Glomerular endothelial cell (primary cell): ENCODE data around the gene AMDHD1. TPM values are rescaled to one million over a fixed set of nuclear protein-coding genes. Genes with fewer than 3 reads are reported as not detected.

Experiments used
- DNase-seq: peaks from one replicate; pipeline ENCODE4 v3.0.0-alpha.2; 2011; ENCODE audit warnings: low read depth, low spot score; ENCODE audit errors: extremely low read depth
- total RNA-seq: library from RNA; depleted of rRNA; stranded (reverse); fragments of >200 nt; gene quantifications from 2 replicates; pipeline ENCODE4 v1.2.3, GENCODE V29; 2015

Gene AMDHD1
- total RNA-seq, 1 donor from 2014 or later: not detected

DNA sequence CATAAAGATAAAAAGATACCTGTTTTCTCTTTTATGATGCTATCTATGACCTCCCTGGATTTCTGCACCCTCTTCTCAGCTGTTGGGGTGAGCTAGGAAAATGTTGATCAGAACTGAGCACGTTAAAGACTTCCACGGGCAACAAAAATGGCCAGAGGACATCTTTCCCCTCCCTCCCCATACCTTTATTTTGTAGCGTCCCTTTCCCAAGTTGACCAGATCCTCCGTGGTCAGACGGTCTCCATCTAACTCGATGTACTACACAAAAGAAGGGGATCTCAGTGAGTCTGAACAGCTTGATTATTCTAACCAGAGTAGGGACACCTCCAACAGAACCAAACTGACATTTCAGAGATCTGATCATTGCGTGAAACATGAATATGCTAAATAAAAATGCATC lies 50.8 kb downstream of the AMDHD1 start:
- DNase-seq: no peak

DNA sequence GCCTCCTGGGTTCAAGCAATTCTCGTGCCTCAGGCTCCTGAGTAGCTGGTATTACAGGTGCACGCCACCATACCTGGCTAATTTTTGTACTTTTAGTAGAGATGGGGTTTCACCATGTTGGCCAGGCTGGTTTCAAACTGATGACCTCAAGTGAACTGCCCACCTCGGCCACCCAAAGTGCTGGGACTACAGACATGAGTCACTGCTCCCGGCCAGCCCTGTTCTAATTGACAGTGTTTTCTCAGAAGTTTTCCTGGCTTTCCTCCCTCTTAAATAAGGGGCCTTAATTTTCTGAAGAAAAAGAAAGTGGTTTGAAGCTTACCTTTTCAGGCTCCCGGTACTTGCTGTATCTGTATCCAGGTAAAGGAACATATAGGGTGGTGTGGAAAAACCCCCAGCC lies 51.3 kb downstream of the AMDHD1 start:
- DNase-seq: no peak

DNA sequence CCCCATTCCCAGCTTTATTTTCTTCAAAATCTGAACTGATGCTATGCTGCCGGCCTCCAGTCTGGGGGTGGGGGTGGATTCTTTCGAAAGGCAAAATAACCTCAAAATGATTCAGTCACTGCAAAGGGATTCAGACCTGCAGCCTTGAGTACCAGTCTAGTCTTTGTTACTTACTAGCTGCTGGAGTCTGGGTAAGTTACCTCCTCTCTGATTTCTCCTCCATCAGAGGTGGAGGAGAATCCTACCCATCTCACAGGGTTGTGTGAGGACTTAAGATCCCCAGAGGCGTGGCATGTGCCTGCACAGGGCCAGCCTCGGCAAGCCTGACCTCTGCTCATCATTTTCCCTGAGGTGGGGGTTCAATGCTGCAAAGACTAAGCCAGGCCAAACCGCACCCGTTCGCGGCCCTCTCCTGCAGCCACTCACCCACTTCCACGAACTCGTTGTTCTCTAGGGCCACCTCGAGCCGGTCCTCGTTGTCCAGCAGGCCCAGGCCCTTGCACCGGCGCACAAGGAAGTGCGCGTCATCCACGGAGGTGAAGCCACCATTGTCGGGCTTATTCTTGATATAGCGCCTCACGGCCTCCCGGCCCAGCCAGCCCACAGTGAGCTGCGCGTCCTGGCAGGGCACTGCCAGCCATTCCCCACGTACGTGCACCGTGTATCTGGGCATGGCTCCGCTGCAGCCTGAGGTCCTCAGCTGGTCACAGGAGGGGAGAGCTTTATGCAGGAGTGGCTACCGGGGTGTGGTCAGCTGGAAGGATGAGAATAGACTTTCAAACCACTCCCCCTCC lies 52.3 kb downstream of the AMDHD1 start:
- DNase-seq: no peak

DNA sequence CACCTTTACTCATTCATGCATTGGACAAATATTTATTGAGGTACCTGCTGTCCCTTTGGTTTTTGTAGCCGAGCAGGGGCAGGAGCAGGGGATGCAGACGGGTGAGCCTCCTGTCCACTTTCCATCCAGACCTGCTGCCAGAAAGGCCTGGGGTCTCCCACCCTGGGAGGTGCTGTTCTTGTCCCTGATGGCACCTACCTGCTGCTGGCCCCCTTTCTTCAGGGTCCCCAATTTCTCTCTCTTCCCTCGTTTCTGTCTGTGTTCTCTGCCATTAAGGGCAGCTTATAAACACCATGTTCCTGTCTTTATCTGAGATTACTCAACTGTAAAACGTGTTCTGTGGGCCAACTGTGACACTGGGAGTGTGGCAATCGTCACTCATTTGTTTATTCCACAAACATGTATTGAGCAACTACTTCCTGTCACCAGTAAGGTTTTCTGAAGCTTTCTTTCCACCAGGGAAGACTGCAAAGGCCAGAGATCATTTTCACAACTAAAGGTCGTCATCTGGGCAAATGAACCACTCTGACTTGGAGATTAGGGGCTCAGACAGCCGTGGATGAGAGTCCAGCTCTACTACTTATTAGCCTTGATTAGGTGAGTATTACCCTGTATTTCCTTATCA lies 53.0 kb downstream of the AMDHD1 start, which contains the start of gene HAL:
TSS of gene HAL (minus strand) at position 311 of the 625 bp plus-strand sequence. CDS start 434 bp downstream, outside the sequence.
- no peak for DNase-seq

DNA sequence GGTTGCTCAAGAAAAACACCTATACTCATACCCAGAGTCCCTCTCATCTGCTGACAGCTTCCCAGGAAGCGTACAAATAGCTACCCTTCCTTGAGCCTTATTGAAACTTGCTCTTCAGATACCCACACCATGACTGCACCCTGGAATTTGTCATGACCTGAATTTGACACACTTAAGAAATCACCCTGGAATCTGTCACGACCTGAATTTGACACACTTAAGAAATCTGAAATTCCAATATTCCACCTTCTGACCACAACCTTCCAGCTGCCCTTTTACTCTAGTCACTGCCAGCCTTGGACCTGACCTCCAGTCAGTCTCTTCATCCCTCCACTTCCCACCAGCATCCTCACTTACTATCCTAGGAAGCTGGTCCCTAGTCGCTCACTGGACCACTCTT lies 54.1 kb downstream of the AMDHD1 start:
- no peak for DNase-seq

DNA sequence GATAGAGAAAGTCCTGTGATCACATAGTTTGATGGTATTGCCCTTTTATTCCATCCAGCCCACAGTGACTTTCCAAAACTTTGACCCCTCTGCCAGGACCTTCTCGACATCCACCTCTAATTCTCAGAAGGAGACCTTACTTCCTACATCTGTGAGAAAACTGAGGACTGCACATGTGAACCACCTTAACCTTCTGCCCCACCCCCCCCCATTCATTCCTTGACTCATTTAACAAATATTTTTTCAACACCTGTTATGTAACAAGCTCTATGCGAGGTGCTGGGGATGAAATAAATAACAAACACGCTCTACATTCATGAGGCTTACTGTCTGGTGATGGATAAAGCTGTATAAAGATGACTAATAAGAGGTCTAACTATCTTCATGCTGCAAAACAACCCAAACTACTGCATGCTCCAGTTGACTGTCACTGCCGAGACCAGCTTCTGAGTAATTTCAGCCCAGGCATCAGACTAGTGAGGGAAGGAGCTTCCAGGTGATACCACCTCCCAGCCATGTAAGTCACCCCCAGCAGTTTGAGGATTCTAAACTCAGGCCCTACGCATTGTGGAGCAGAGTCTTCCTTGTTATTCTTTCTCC lies 54.9 kb downstream of the AMDHD1 start:
- no peak for DNase-seq

DNA sequence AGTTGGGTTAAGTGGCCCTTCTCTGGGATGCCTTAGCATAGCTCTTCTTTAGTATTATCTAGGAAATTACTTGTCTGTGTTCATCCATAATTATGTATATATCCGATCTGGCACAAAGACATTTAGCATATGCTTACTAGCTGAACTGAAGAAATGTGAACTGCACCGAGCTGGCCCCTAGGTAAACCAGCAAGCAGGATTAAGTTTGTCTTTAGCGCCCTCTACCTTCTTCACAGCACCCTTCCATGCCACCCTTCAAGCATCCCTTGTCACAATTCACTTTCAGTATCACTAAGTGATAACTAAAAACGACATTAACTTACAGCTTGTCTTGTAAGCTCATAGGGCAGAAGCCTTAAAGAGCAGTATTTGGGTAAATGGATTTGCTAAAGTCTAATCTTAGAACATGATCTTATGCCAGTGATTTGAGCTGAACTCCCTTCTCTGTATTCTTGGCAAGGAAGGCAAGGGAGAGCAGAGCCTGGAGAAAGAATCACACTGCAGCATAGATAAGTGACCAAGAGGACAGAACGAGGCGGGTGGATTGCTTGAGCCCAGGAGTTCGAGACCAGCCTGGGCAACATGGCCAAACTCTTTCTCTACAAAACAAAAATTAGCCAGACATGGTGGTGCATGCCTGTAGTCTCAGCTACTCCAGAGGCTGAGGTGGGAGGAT lies 55.6 kb downstream of the AMDHD1 start:
- peak; percentile 36 for DNase-seq

DNA sequence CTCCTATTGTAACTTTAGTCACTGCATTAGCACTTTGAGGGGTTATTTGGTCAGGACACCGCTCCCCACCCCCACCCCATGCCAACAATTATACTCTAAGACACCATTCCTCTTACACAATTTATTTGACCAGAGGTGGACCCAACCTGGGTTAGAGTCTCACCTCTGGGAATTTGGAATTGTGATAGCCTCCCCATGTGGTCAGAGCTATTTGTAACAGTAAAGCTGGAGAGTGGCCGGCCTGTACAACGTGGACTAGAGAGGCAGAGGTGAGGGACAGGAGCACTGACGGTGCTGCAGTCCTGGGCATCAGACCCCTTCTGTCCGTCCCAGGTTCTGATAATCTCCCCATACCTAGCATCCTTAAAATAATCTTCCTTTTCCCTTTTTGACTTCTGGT lies 56.4 kb downstream of the AMDHD1 start:
- DNase-seq: no peak

DNA sequence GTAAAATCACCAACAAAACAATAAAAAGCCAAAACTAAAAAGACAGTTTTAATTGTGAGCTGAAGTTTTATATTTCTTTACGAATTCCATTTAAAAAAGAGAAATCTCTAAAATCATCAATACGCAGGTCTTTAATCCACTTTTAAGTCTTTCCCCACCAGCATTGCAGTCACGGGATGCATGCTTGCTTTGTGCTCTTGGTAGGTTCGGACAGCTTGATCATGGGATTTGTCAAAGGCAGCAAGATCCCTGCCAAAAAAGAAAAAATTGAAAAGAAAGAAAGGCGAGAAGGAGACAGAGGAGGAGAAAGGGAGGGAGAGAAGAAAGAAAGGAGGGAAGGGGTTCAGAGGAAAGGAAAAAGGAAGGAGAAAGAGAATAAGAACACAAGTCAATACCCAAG lies 57.7 kb downstream of the AMDHD1 start:
- no peak for DNase-seq

DNA sequence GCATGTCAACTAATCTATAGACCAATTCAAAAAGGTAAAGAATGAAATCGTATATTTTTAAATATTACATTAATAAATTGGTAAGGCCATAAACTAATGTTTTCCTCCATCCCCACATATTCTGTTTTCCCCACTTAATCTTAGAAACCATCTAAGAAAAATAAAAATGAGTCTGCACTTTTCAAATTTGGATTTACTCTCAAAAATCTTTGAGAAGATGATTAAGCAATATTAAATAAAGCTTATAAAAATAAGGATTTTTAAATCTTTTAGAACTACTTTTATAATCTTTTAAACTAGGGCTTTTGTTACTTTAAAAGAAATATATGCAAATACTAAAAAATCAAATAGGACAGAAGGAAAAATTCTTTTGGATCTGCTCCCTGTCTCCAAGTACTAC lies 63.6 kb downstream of the AMDHD1 start:
- no peak for DNase-seq

DNA sequence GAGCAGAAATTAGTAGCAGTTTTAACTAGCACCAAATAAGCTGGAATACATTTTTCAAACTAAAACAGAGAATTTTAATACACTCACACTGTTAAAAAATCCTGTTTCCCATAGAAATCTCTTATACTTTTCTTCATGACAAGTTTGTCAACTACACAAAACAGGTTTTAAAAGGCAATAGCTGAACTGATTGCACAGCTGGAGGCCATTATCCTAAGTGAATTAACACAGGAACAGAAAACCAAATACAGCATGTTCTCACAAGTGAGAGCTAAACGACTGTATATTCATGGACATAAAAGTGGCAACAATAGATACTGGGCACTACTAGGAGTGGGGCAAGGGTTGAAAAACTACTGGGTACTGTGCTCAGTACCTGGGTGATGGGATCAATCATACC lies 64.6 kb downstream of the AMDHD1 start:
- no peak for DNase-seq

DNA sequence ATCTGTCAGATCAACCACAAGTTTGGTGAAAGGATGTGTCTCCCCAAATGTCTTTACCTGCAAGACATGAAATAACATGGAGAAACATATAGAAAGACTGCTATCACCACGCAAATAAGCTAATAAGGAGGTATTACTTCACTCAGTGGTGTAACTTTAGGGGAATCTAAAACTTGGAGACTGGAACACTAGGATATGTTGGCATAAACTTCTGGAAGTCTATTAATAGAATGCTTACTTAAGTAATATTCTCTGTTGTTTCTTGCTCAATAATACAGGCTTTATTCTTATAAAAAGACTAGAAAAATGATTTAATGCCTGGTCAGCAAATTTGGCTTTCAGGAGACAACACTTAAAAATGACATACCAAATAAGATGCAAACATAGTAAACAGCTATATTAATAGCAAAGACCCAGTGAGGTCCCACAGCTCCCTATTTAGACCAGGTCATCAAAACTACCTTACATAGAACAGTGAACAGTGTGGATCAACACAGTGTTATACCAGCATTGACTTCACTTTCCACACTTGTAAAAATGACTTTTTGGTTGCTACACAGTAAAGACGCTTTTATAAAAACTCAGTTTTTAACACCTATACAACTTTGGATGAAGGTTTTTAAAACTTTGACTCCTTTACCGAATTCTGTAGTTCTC lies 71.9 kb downstream of the AMDHD1 start:
- no peak for DNase-seq

DNA sequence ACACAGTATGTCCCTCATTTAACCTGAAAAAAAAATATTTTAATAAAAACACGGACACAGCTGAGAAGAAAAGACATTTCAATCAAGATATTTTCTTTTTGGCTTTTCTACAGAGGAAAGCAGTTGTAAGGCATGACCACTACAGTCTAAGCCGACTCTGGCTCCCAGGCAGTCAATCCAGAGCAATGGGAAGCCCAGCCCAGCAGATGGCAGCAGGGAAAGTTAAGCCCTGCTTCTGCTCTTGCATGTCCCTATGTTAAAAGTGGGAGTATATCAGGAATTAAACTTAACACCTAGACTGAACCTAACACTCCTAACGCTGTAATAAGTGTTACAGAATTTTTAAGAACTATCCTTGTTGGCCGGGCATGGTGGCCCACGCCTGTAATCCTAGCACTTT lies 72.5 kb downstream of the AMDHD1 start:
- DNase-seq: no peak

Other genes with a start within 250 kb of the AMDHD1 start
- gene NTN4, start 152.6 kb upstream of the AMDHD1 start, total RNA-seq: 104 and 211 TPM in 2 replicates
- 9.4 and 13.4 TPM in 2 replicates for gene SNRPF, start 84.4 kb upstream of the AMDHD1 start, total RNA-seq
- 0.24 TPM in 1 of 2 replicates, not detected in the other for gene CCDC38, start 717 bp upstream of the AMDHD1 start, total RNA-seq
- gene HAL, start 53.0 kb downstream of the AMDHD1 start, total RNA-seq: 0.06 TPM in 1 of 2 replicates, not detected in the other
- 76.2 and 82.6 TPM in 2 replicates for gene LTA4H, start 92.3 kb downstream of the AMDHD1 start, total RNA-seq